ENCODE results near the gene TMEM150A.

The TMEM150A gene

GRCh38 chr2:85558160-85558559 lies 44.3 kb downstream of the TMEM150A start:
- in situ Hi-C loops (cut with MboI; ENCODE audit: low sequenced_read_pairs, unreplicated experiment), result loop anchor here (5.0 kb wide), 1 partner anchor 136 kb away; no protein-coding TSS in a partner anchor
- DNase-seq (ENCODE audit: low spot score), result no peak
- TF ChIP-seq CTCF (IDR thresholded peaks at IDR 0.05; ENCODE audit: borderline replicate concordance, control extremely low read depth, extremely low read depth, insufficient read depth, missing control alignments), result no peak

DNA sequence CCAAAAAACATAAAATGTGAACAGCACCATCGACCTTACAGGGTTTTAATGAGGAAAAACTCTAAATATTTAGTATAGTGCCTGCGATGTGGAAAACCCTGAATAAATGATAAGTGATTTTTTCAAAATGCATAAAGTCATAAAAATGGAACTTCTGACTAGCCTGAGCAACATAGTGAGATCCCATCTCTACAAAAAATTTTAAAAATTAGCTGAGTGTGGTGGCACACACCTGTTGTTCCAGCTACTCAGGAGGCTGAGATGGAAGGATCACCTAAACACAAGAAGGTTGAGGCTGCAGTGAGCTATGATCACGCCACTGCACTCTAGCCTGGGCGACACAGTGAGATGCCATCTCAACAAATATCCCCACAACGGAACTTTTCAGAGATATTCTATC lies 45.4 kb downstream of the TMEM150A start:
- in situ Hi-C loops (cut with MboI; ENCODE audit: low sequenced_read_pairs, unreplicated experiment), result loop anchor here (5.0 kb wide), 1 partner anchor 135 kb away; no protein-coding TSS in a partner anchor
- TF ChIP-seq CTCF (IDR thresholded peaks at IDR 0.05; ENCODE audit: borderline replicate concordance, control extremely low read depth, extremely low read depth, insufficient read depth, missing control alignments), result no peak
- no peak for DNase-seq (ENCODE audit: low spot score)

- TF ChIP-seq CTCF (IDR thresholded peaks at IDR 0.05; ENCODE audit: borderline replicate concordance, control extremely low read depth, extremely low read depth, insufficient read depth, missing control alignments), result no peak
- DNase-seq (ENCODE audit: low spot score), result no peak
- in situ Hi-C loops (cut with MboI; ENCODE audit: low sequenced_read_pairs, unreplicated experiment), result loop anchor here (5.0 kb wide), 1 partner anchor 133 kb away; no protein-coding TSS in a partner anchor
Observed at GRCh38 chr2:85554980-85555612, 47.4 kb downstream of the TMEM150A start.

DNA sequence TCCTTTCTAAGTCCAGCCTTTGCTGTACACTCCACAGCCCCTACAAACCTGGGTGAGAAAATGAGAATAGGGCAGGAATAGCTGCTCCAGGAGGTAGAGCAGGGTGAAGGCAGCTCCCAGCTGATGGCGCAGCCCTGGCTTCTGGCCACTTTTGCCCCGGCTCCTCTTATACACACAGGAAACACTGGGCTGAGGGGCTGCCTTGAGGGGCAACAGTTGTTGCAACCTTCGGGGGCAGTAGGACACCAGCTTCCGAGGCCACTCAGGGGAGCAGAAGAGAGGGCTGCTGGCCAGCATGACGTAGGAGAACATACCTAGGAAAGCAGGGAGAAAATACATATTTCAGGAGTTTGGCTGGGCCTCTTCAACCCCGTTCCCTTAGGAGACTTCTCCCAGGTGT lies 49.3 kb downstream of the TMEM150A start:
- DNase-seq (ENCODE audit: low spot score), result no peak
- in situ Hi-C loops (cut with MboI; ENCODE audit: low sequenced_read_pairs, unreplicated experiment), result no loop called here

DNA sequence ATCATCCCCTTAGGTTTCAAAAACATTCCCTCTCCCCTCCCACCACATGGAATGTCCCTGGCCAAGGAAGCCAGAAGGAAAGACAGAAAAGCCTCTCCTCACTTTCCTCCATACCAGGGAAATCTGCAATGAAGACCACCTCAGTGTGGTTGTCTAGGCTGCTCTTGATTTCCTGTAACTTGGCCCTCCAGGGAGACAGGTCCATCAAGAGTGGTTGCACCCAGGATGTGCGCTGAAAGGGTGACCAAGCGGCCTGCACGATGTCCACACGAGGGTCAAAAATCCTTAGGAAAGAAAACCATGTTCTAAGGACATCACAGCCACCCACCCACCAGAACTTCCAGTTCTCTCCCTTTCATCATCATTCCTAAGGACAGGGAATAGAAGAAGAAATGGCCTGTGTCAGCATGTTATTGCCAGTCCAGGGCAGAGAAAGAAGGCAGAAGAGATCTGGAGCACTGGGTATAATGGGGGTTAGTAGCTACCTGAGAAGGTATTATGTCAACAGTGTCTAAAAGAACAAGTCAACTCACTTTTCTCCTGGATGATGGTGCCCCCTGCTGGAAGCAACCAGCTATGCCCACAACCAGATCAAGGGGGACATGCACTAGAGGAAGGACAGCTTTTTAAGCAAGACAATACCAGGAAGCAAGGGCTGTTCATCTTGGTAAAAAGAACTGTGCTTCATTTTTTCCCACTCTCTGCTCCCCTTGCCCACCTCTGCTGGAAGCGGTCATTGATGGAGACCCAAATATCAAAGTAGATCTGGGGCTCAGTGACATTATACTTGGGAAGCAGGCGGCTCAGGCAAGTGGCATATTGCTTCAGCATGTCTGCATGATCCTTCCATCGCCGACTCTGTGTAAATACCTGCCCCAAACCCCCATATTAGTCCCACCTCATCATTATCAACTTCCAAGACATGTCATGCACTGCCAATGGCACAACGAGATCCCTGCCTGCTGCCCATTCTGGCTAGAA lies 50.5 kb downstream of the TMEM150A start:
- peak; percentile 72 for DNase-seq (ENCODE audit: low spot score)
- TF ChIP-seq CTCF (IDR thresholded peaks at IDR 0.05; ENCODE audit: borderline replicate concordance, control extremely low read depth, extremely low read depth, insufficient read depth, missing control alignments), result peak; percentile 89
- in situ Hi-C loops (cut with MboI; ENCODE audit: low sequenced_read_pairs, unreplicated experiment), result no loop called here

More for the DNA sequence above, 49.3 kb downstream of the TMEM150A start:
- no peak for TF ChIP-seq CTCF (IDR thresholded peaks at IDR 0.05; ENCODE audit: borderline replicate concordance, control extremely low read depth, extremely low read depth, insufficient read depth, missing control alignments)

DNA sequence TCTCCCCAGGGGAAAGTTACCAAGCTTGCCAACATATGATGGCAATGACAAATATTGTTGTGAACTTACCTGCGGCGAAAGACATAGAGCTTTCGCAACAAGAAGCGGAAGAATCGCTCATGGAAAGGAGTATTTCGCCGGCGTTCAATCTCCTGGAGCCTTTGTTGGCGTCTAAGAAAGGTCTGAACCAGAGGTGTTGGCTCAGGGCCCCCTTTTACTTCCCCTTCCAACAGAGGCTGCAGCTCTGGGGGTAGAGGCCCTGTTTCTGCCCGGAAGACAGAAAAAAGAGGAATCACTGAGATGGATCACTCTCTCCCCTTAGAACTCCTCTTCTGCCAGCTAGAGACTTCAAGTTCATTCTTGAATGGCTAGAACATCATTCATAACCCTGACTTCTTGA lies 52.0 kb downstream of the TMEM150A start:
- no peak for TF ChIP-seq CTCF (IDR thresholded peaks at IDR 0.05; ENCODE audit: borderline replicate concordance, control extremely low read depth, extremely low read depth, insufficient read depth, missing control alignments)
- no peak for DNase-seq (ENCODE audit: low spot score)
- in situ Hi-C loops (cut with MboI; ENCODE audit: low sequenced_read_pairs, unreplicated experiment), result no loop called here

Data from GM13976 (cell line).